AG04450 (cell line): ENCODE measurements around the gene MEGF6. TPM values are rescaled to one million over a fixed set of nuclear protein-coding genes. Genes with fewer than 3 reads are reported as not detected.

Source experiments
- CTCF ChIA-PET: fragments of 300-600, 350-600 bp; formaldehyde crosslinking; extraction: SDS; loops from one replicate; lab custom pipeline; 2022; ENCODE audit warnings: antibody characterized with exemption, inconsistent platforms; lab: Charles Lee
- POLR2A ChIA-PET: fragments of 350-600 bp; formaldehyde crosslinking; extraction: SDS; loops from one replicate; lab custom pipeline; 2021; ENCODE audit warnings: antibody characterized with exemption, inconsistent platforms; lab: Yijun Ruan, JAX
- DNase-seq: peaks from one replicate; pipeline ENCODE4 v3.0.0-alpha.2; 2011; ENCODE audit warnings: low read depth, low spot score
- H3K27ac ChIP-seq: one replicate; pipeline ENCODE4 v1.5.1; 2012; ENCODE audit warnings: low read depth, low read length, control low read depth
- H3K27me3 ChIP-seq: one replicate; pipeline ENCODE4 v1.6.0; 2012; ENCODE audit warnings: low read length; ENCODE audit not compliant: control insufficient read depth, insufficient read depth
- H3K4me3 ChIP-seq: 2 replicates; pipeline ENCODE4 v1.5.1; 2011; ENCODE audit warnings: mild to moderate bottlenecking, low read depth, low read length, control low read depth
- H3K9me3 ChIP-seq: 2 replicates; pipeline ENCODE4 v1.5.1; 2012; ENCODE audit warnings: low read length; ENCODE audit not compliant: control insufficient read depth, insufficient read depth
- polyA plus RNA-seq: library from polyadenylated mRNA; depleted of rRNA; stranded (reverse); fragments of >200 nt; gene quantifications from 2 replicates; pipeline ENCODE4 v1.2.3, GENCODE V29; 2011
- TF ChIP-seq, protein P1 (sequence below): IDR thresholded peaks from 2 replicates; pipeline ENCODE4 v1.5.1; 2011; ENCODE audit warnings: low read depth, low read length, control low read depth, inconsistent platforms

MEGF6 gene
- polyA plus RNA-seq, 1 experiment, result 0.45 TPM

DNA sequence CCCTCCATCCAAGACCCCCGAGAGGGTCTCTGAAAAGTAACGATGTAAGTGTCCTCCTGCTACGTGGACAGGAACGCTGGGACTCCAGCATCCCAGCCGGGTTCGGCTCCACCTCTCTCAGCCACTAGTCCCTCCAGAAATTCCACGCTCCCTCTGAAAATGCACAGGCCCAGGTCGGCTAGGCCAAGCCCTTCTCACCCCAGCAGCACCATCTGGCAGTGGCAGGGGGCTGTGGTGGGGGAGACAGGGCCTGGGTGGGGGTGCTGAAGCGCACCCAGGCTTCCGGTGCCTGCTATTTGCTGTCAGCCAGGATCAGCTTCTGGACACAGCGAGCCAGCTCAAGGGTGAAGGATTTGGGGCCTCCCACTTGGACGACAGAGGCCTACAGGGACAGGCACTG, 83.5 kb downstream of the MEGF6 start:
- TF ChIP-seq, protein P1, sequence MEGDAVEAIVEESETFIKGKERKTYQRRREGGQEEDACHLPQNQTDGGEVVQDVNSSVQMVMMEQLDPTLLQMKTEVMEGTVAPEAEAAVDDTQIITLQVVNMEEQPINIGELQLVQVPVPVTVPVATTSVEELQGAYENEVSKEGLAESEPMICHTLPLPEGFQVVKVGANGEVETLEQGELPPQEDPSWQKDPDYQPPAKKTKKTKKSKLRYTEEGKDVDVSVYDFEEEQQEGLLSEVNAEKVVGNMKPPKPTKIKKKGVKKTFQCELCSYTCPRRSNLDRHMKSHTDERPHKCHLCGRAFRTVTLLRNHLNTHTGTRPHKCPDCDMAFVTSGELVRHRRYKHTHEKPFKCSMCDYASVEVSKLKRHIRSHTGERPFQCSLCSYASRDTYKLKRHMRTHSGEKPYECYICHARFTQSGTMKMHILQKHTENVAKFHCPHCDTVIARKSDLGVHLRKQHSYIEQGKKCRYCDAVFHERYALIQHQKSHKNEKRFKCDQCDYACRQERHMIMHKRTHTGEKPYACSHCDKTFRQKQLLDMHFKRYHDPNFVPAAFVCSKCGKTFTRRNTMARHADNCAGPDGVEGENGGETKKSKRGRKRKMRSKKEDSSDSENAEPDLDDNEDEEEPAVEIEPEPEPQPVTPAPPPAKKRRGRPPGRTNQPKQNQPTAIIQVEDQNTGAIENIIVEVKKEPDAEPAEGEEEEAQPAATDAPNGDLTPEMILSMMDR, result no peak
- H3K27ac ChIP-seq, result no peak overlapping the region
- CTCF ChIA-PET, result no interaction called here
- no peaks in the 10 kb centered on the region; the same call in 1 of the 2 replicates for H3K9me3 ChIP-seq
- DNase-seq, result no peak
- H3K4me3 ChIP-seq, result no peak overlapping the region
- no peaks in the 10 kb centered on the region for H3K27me3 ChIP-seq
- POLR2A ChIA-PET, result no interaction called here

DNA sequence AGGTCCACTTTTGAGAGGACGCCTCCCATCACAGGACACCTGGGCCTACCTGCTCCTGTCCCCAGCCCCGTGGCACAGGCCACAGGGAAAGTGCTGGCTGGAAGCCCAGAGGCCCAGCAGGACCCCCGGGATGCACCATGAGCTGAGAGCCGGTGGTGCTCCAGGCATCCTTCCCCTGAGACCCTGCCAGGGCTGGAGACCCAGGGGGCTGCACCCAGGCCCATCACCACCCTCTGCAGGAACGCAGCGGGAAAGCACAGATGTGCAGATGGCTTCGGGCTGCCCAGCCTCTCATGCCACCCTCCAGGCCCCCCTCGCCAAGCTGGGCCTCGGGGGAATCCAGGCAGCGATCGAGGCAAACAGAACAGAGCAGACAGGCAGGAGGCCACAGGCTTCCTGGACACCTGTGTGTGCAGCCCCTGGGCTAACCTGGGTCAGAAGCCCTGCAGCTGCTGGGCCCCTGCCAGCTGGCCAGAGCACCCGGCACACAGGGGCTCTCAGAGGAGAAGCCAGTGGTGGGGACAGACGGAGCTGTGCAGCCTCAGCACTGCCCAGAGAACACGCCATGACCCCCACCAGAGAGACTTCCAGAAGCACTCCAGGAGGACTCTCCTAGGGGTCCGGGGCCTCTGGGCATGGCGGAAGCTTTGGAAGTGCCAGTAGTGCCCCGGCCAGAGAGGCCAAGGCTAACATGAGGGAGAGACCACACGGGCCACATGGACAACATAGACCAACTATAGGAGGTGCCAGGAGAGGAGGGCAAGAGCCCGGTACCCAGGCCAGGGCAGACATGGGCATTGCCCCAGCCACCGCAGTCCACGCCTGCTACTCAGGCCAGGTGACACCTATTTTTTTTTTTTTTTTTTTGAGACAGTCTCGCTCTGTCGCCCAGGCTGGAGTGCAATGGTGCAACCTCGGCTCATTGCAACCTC, 85.5 kb downstream of the MEGF6 start:
- TF ChIP-seq, protein P1, result no peak
- Histone ChIP-seq H3K4me3 (no peak overlapping the region), H3K27me3 (no peaks in the 10 kb centered on the region), H3K27ac (no peak overlapping the region), H3K9me3 (no peaks in the 10 kb centered on the region; the same call in 1 of the 2 replicates)
- no peak for DNase-seq
- ChIA-PET CTCF (interaction anchor here (1.0 kb wide), 1 partner anchor 39 kb away, joined by 3 read pairs; no protein-coding TSS in a partner anchor), POLR2A (no interaction called here)

DNA sequence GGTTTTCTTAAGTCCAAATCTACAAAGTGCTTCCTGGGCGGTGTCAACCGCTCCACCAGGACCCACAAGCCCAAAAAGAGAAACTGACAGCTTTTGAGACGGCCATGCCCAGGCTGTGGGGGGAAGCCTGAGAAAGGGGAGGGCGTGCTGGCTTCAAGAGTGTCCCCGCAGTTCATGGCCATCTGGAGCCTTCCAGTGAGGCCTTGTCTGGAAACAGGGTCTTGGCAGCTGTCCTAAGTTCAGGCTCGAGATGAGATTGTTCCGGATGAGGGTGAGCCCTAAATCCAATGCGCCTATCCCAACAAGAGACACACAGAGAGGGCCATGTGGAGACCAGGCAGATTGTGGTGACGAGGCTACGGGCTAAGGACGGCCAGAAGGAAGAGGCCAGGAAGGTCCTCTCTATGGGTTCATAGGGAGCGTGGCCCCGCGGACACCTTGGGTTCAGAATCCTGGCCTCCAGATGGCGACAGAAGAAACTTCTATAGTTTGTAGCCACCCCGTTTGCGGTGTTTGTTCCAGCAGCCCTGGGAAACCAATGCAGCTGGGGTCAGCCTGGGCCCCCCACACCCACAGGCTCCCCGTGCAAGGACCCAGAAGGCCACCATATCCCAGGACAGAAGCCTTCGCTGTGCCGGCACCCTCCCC, 86.6 kb downstream of the MEGF6 start:
- DNase-seq, result no peak
- Histone ChIP-seq H3K9me3 (no peaks in the 10 kb centered on the region; the same call in 1 of the 2 replicates), H3K27me3 (no peaks in the 10 kb centered on the region), H3K27ac (no peak overlapping the region), H3K4me3 (no peak overlapping the region)
- TF ChIP-seq, protein P1, result no peak
- CTCF ChIA-PET, result no interaction called here
- POLR2A ChIA-PET, result no interaction called here

DNA sequence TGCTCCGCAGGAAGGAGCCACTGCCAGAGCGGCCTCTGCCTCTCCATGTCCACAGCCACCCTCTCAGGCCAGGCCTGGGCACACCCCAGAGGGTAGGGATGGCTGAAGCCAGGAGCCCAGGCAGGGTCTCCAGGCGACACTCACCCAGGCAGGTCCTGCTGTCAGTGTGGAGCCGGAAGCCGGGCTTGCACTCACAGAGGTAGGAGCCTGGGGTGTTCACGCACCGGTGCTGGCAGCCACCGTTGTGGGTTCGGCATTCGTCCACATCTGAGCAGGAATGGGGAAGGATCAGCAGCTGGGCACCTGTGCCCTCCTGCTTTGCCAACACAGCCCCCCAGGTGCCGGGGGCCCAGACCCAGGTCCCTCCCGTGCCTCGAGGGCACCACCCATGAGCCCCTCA, 87.3 kb downstream of the MEGF6 start:
- Histone ChIP-seq H3K27ac (no peak overlapping the region), H3K27me3 (no peaks in the 10 kb centered on the region), H3K9me3 (no peaks in the 10 kb centered on the region; the same call in 1 of the 2 replicates), H3K4me3 (no peak overlapping the region)
- TF ChIP-seq, protein P1, result no peak
- ChIA-PET POLR2A (no interaction called here), CTCF (no interaction called here)
- DNase-seq, result no peak
